HG02798 (cell line): ENCODE data around the gene KIF18A.
"Not testable (repeated sequence)": the region's sequence is repeated elsewhere in the genome, so short reads cannot be mapped to it uniquely, and the experiment has no call there.

Experiments used
- ATAC-seq: cut with Tn5 transposase; IDR thresholded peaks from one replicate; pipeline ENCODE4 v1.9.1; 2021; ENCODE audit warnings: mild to moderate bottlenecking; ENCODE audit not compliant: unreplicated experiment, poor library complexity

Gene KIF18A

DNA sequence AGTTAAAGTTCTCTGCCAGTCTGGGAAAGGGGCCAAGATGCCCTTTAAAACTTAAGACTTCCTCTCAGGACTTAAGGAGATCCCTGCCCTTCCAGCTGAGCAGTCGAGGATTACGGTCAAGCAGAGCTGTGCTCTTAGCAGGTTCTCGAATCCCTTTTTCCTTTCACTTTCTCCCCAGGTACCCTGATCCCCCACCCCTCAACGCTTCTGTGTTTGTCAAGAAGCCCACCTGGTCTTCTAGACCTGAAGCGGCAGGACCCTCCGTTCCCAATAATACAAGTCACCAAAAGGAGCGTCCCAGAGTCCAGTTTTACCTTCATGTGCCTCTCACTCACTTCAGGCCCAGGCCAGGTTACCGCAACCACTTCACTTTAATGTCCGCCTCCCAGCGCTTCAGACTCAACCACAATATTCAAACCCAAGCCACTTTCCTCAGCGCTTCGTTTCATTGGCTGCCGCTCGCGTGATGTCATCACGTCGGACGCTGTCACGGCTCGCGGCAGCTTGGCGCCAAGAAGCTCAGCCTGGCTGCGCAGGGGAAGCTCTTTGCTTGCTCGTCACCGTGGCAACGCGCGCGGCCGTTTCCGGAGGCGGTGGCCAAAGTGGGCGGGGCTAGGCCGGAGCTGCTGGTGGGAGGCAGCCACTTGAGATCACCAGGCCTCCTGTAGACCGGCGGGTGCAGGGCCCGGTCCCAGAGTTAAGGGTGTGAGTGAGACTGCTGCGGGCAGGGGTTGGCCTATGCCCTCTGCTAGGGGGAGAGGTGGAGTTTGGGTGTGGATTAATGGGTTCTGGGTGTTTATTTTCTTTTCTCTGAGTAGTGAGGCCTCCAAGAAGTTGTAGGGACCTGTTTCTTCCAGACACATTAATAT lies at the start of gene KIF18A, which contains the start of gene METTL15:
KIF18A (minus strand) TSS at position 407 of the 869 bp plus-strand sequence. CDS start 10,209 bp downstream, outside the sequence.
METTL15 (plus strand) TSS at position 639 of the 869 bp plus-strand sequence. CDS start 4,947 bp downstream, outside the sequence.
- ATAC-seq = peak; percentile 97

DNA sequence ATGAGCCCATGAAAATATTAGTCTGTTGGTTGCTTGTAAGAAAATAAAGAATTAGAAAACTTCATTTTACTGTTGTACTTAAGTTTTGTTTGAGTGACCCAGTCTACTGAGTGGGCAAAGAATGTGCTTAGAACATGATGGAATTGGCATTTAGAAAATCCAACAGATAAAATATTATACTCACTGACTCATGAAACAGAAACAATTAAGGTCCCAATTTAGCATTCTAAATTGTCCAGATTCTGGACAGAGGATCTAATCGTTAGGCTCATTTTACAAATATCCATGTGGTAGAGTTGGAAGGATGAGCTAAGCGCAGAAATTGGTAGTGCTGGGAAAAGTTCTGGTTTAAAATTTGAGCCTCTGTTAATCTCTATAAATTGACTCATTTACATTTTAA lies 45.6 kb upstream of the KIF18A start:
- ATAC-seq = no peak

- no peak for ATAC-seq
These were observed 44.8 kb upstream of the KIF18A start for GRCh38 chr11:28152743-28153142.

- ATAC-seq = no peak
These were observed 38.3 kb upstream of the KIF18A start for GRCh38 chr11:28146123-28146751.

DNA sequence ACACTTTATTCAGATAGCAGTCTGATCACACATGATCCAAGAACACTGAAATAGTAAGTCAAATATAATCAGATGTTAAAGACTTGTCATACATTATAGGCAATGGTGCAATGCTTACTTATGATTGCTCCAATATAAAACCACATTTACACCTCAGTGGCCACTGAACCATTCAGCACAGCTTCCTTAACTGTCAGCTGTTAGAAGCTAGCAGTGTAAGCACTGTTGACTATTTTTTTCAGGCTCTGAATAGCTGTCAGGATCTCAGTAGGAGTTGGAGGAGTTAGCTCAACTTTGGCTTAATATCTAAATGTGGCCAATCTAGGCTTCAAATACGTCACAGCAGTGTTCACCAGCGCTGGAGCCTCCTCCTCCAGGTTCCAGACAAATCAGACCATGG lies 36.9 kb upstream of the KIF18A start:
- no peak for ATAC-seq

DNA sequence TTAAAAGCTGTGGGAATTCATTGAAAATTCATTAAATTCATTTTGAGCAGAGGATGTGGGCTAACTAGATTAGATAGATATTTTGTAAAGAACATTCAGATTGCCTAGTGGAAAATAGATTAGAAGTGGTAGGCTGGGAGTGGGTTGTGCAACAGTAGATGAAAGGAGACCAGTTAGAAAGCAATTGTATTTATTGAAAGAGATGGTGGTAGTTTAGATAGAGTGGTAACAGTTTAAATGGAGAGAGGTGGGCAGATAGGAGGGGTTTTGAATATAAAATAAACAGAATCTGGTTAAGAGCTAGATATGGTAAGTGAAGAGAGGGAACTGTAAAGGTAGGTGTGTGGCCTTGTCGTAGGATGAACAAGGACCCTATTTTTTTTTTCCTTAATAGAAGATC lies 34.8 kb upstream of the KIF18A start:
- no peak for ATAC-seq

- no peak for ATAC-seq
These were observed 32.9 kb upstream of the KIF18A start for GRCh38 chr11:28140689-28141455.

- no peak for ATAC-seq
These were observed 32.0 kb upstream of the KIF18A start for GRCh38 chr11:28139841-28140415.

DNA sequence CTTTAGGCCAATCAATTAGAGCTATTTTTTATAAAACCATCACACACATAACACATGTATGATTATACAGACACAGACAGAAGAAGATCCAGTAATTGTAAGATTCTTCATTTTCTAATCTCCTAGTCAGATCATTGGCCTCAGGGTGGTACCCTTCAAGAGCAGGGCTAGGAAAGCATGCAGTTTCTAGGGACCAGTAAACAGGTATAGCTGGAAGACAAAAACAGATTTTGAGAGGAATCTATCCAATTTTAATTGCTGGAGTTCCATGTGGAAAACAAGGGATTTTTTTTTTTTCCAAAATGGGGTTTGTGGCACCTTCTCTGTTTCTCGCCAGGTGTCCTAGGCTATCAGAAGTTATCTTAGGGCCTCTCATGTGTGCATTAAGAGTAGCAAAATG lies 29.9 kb upstream of the KIF18A start:
- no peak for ATAC-seq

DNA sequence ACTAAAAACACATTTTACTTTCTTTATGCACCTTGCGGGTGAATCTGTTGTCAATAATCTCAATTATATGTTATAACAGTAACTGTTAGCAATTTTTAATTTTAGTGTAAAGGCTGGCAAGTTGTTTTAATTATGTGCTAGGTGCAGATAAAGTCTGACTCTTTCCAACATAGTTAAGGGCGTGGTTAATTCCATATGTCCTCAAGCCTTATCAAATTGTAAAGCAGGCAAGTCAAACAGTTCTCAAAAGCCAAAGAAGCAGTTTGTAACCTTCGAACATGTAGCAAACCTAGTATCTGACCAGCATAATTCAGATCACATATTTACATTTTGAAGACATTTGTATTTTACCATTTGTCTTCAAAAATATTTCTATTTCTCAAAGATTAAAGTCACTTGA lies 29.4 kb upstream of the KIF18A start:
- ATAC-seq = no peak

GRCh38 chr11:28136157-28136556 lies 28.2 kb upstream of the KIF18A start:
- not testable (repeated sequence) for ATAC-seq

GRCh38 chr11:28133146-28133545 lies 25.2 kb upstream of the KIF18A start:
- ATAC-seq = no peak

DNA sequence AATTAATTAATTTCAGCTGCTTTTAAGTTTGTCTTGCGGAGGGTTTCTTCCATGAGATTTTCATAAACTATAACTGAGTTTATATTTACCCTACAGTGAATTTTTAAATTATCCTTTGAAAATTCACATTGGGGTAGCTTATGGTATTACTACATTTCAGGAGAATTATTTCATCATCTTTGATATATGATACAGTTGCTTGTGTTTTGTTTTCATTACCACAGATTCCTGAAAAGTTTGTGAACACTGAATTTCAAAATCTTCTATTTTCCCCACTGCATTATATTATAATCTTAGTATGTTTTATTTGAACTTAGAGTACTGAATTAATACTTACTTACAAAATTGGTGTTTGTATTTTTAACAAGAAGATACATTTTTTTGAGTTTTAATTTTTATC lies 24.6 kb upstream of the KIF18A start:
- ATAC-seq = no peak

- ATAC-seq = no peak
These were observed 15.2 kb upstream of the KIF18A start for GRCh38 chr11:28123151-28123581.

GRCh38 chr11:28117712-28118111 lies 9.8 kb upstream of the KIF18A start:
- ATAC-seq = no peak

DNA sequence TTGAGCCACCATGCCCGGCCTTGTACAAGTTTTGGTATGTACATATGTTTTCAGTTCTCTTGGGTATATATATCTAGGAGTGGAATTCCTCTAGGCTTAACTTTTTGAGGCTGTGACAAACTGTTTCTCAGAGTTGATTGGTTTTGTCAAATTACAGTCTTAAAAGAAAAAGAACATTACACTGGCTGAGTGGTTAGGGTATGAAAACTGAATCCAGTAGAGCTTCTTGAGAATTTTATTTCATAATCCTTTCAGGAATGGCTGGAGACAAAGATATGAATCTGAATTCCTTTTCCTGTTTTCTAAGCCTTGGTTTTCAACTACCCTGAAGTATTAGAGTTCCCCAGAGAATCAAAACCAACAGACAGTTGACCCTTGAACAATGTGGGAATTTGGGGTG lies 6.8 kb upstream of the KIF18A start:
- no peak for ATAC-seq

DNA sequence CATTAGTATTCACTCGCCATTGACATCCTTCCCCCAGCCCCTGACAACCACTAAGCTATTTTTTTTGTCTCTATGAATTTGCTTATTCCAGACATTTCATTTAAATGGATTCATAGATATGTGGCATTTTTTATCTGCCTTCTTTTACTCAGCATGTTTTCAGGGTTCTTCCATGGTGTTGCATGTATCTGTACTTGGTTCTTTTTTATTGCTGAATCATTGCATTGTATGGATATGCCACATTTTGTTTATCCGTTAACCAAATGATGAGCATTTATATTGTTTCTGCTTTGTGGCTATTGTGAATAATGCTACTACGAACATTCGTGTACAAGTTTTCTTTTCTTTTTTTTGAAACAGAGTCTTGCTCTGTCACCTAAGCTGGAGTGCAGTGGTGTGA lies 6.2 kb upstream of the KIF18A start:
- ATAC-seq = no peak

DNA sequence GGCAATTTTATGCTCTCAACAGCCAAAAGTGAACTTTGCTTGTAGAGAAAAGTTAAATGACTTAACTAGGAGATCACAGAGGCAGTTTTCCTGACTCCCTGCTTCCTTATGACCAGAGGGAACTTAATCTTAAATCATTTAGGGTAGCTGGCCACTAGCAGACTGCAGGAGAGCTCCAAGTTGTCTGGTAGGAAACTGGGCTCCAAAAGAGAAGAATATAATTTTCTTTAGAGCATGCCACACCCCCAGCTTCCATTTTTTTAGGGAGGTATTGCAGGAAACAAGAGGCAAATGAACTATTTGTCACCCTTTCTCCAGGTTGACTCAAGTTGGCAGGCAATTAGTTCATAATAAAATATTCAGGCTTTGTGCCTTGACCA lies 2.9 kb upstream of the KIF18A start:
- no peak for ATAC-seq

- peak; percentile 50 for ATAC-seq
These were observed 2.3 kb upstream of the KIF18A start for GRCh38 chr11:28110108-28110820.

GRCh38 chr11:28108958-28109357 lies 1.0 kb upstream of the KIF18A start:
- no peak for ATAC-seq
